ENCODE measurements around the gene LAD1.

LAD1 gene

GRCh38 chr1:201353186-201353940 lies 45.8 kb downstream of the LAD1 start:
- no peak for DNase-seq (ENCODE audit: insufficient read length, low spot score)
- no peak for FAIRE-seq

GRCh38 chr1:201351617-201352016 lies 47.5 kb downstream of the LAD1 start:
- FAIRE-seq (no peak), DNase-seq (ENCODE audit: insufficient read length, low spot score) (no peak)

GRCh38 chr1:201350884-201351283 lies 48.2 kb downstream of the LAD1 start:
- no peak for DNase-seq (ENCODE audit: insufficient read length, low spot score)
- FAIRE-seq = no peak

- FAIRE-seq = no peak
These were observed 48.8 kb downstream of the LAD1 start for GRCh38 chr1:201350361-201350725.

GRCh38 chr1:201349092-201349491 lies 50.0 kb downstream of the LAD1 start:
- DNase-seq (ENCODE audit: insufficient read length, low spot score) (no peak), FAIRE-seq (no peak)

More at GRCh38 chr1:201350361-201350725, 48.8 kb downstream of the LAD1 start:
- no peak for DNase-seq (ENCODE audit: insufficient read length, low spot score)

GRCh38 chr1:201348211-201348566 lies 50.9 kb downstream of the LAD1 start:
- DNase-seq (ENCODE audit: insufficient read length, low spot score) = peak; percentile 85
- FAIRE-seq = no peak

- DNase-seq (ENCODE audit: insufficient read length, low spot score) (no peak), FAIRE-seq (no peak)
These were observed 51.5 kb downstream of the LAD1 start for GRCh38 chr1:201347498-201348210.

GRCh38 chr1:201346987-201347386 lies 52.1 kb downstream of the LAD1 start:
- no peak for DNase-seq (ENCODE audit: insufficient read length, low spot score)
- no peak for FAIRE-seq

GRCh38 chr1:201346337-201346939 lies 52.7 kb downstream of the LAD1 start:
- FAIRE-seq = no peak

GRCh38 chr1:201345081-201345355 lies 54.1 kb downstream of the LAD1 start:
- FAIRE-seq (no peak), DNase-seq (ENCODE audit: insufficient read length, low spot score) (no peak)

More at GRCh38 chr1:201346337-201346939, 52.7 kb downstream of the LAD1 start:
- peak; percentile 75 for DNase-seq (ENCODE audit: insufficient read length, low spot score)

- no peak for DNase-seq (ENCODE audit: insufficient read length, low spot score)
- no peak for FAIRE-seq
These were observed 54.7 kb downstream of the LAD1 start for GRCh38 chr1:201344206-201345080.

- no peak for DNase-seq (ENCODE audit: insufficient read length, low spot score)
- no peak for FAIRE-seq
These were observed 57.7 kb downstream of the LAD1 start for GRCh38 chr1:201341377-201341776.

- no peak for DNase-seq (ENCODE audit: insufficient read length, low spot score)
- FAIRE-seq = no peak
These were observed 62.2 kb downstream of the LAD1 start for GRCh38 chr1:201336711-201337450.

- FAIRE-seq = no peak
- DNase-seq (ENCODE audit: insufficient read length, low spot score) = no peak
These were observed 63.2 kb downstream of the LAD1 start for GRCh38 chr1:201335901-201336300.

GRCh38 chr1:201335174-201335870 lies 63.8 kb downstream of the LAD1 start:
- no peak for DNase-seq (ENCODE audit: insufficient read length, low spot score)
- FAIRE-seq = no peak

- DNase-seq (ENCODE audit: insufficient read length, low spot score) (no peak), FAIRE-seq (no peak)
These were observed 64.6 kb downstream of the LAD1 start for GRCh38 chr1:201334325-201335173.

GRCh38 chr1:201332616-201333335 lies 66.3 kb downstream of the LAD1 start:
- FAIRE-seq (no peak), DNase-seq (ENCODE audit: insufficient read length, low spot score) (no peak)

GRCh38 chr1:201332021-201332420 lies 67.1 kb downstream of the LAD1 start:
- DNase-seq (ENCODE audit: insufficient read length, low spot score) = no peak
- no peak for FAIRE-seq
